ENCODE results near the gene ADGRD1.

The ADGRD1 gene

DNA sequence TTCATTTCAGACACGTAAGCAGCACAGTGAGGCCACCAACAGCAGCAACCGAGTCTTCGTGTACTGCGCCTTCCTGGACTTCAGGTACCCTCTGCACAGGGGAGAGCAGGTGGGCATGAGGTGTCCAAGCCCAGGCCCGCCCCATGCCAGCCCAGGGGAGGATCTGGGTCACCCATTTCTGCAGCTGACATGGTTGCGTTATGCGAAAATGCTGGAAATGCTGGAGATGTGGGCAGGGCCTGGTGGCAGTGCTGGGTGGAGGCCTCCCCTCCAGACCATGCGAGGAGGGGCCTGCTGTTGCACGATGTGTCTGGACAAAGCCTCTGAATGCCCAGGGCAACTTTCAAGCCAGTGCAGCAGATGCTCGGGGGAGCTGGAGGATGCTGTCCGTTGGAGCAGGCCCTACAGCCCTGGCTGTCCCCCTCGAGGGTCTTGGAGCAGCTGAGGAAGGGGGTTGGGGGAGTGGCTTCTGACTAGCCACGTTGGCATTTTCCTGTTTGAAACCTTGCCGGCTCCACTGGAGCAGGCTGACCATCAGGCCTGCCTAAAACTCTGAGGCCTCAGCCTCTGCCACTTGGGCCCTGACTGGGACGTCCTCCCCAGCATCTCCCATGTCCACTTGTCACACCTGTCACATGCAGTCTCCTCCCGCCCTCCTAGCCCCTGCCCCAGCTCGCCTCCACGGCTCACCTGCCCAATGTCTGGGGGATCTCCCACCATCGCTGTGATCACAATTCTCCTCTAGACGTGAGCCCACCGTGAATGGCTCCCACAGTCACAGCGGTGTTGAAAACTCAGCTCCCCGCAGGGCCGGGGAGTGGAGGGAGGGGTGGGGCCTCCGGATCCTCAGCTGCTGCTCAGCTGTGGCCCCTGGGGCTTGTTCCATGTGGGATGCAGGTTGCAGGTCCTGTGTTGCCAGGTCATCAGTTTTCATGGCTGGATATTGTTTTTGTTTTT lies 123.4 kb downstream of the ADGRD1 start:
- DNase-seq: no peak

DNA sequence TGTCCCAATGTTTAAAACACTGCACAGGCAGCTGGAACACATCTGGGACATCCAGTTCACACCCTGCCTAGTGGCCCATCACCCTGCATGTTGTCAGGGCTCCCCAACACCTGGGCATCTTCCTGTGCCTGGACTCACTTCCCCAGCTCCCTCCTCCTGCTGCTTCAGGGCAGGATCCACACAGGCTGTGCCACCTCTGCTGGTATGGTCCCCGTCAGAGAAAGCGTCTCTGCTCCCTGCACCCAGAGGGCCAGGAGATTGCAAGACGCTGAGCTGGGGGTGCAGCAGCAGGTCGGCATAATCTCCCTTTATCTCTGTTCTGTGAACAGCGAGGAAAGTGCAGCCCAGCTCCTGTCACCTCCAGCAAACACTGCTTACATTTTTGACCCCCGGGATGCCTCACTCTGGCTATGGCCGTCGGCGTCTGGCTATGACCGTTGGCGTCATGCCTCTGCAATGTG lies 124.3 kb downstream of the ADGRD1 start:
- no peak for DNase-seq

DNA sequence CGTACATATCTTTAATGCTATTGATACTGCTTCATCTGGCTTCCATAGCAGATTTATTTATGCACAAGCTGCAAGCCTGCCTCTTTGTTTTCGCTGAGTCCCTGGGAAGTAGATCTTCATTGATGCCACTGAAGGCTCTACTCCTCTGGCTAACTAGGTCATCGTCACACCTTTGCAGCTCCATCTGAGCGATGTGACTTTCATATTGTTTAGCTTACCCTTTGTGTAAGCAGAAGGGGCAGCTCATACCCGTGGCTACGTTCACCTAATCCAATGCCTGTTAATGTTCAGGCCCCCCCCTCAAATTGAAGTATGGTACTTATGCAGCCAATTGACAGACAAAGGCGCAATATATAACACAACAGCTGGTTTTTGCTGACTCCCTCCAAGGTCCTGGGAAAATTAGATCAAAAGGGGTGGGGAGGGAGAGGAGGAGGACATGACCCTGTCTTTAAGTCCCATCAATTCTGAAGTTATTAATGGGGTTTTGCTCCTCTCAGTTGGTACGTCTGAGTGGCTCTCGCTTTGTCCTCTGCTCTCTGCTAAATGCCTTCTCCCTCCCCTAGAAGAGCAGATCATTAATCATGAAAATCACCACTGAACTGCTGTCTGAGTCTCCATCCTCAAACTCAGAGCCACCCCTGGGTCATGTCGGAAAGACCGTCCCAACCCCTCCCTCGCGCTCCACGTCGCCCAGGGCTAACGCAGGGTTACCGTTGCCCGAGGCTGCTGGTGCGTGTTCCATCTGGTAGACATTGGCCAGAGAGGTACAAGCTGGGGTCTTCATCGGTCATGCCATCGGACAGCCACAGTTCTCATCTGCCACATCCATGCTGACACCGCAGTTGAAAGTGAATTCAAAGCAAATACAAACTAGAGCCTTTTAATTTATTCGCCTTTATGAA lies 128.8 kb downstream of the ADGRD1 start:
- DNase-seq: no peak

DNA sequence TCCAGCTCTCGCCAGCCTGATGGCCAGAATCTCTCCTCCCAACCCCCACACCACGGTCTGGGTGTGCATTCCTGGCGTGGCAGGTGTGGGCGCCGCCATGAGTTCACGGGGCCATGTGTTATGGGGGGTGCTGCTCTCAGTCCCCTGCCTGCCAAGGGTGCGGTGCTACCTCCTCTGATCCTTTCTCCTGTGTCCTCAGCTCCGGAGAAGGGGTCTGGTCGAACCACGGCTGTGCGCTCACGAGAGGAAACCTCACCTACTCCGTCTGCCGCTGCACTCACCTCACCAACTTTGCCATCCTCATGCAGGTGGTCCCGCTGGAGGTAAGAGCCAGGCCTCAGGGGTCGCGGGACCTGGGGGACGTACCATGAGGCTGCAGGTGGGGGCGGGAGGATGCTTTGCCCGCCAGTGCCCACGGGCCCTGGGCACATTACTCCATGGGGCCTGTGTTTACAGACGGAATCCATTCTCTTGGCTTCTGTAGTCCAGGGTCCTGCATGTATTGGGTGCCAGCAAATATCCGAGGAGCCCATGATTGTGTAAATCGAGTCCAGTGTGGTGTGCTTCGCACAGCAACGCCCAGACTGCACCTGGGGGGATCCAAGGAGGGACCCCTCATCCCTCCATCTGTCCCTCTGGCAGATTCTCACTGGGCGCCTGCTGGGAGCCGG lies 130.8 kb downstream of the ADGRD1 start:
- no peak for DNase-seq

DNA sequence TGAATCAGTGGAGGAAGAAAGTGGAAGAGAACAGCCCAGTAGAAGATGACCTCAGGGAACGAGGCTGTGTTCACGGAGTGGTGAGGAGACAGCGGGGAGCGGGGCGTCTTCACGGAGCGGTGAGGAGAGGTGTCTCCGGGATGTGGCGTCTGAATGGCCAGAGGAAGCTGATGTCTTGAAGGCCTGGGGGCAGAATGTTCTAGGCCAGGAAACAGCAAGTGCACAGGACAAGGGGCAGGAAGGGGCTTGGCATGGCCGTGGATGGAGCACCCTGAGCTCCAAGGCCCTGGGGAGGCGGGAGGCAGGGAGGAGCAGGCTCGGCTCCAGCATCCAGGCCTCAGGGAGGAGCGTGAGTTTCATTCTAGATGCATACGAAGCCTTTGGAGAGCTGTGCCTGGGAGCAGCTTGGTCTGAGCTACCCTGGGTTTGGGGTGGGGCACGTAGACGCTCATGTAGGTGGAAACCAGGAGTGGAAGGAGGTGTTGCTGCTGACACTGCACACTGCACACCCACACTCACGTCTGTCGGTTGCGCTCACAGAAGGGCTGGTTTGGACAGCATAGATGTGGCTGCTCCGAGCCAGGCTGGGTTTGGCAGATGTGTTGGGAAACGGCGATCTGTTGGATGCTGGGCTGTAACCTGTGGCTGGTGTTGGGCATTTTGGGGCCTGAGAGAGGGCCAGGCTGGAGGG lies 131.6 kb downstream of the ADGRD1 start:
- no peak for DNase-seq

DNA sequence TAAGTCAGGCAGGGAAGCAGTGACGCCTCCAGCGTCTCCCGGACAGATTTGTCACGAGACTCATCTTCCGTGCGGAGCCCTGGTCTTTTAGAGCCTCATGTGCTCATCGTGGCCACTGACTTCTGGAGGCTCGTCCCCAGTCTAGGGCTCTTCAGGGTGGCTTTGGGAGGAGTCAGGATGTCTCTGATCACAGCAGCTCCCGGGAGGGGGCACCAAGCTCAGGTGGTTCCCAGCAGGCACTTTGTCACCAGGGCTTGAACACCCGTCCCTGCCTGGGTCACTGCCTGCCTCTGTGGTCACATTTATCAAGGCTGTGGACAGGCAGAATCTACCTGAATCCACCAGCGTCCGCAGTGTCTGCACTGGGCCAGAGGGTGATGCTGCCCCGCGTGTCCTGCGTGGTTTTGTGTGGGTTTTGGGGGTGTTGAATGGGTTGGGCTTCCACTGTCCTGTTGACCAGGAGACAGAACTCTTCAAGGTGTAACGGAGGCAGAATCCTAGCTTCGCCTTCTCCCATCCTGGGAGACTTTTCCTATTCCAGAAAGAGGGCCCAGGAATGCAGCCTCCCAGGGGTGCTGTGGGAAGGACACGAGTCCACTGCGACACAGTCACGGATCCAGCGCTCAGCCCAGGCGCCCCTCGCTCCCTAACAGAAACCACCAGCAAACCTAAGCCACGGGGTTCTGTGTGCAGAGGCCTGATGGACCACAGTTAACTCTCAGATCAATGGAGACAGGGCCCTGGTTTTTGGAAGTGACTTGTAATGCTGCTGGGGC lies 132.3 kb downstream of the ADGRD1 start:
- no peak for DNase-seq

DNA sequence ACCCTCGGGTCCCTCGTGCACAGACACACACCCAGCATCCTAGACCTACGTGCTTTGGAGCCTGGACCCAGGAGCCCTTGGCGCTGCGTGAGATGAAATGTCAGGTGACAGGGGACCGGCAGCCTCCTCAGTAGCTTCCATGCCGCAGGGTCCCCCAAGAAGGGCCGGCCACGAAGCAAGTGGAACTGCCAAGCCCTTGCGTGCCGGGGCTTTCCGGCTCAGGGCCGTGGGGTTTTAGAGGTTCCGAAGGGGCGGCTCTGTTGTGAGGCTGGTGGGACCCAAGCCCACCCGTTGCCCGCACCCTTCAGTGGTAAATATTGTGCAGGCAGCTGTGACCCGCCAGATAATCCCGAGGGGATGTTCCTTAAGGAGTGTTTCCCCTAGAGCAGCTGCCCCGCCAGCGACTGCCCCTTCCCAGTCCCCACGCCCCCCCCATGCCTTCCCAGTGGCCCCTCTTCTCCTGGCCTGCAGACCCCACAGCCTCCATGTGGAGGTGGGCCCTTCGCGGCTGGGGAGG lies 133.7 kb downstream of the ADGRD1 start:
- DNase-seq: no peak

DNA sequence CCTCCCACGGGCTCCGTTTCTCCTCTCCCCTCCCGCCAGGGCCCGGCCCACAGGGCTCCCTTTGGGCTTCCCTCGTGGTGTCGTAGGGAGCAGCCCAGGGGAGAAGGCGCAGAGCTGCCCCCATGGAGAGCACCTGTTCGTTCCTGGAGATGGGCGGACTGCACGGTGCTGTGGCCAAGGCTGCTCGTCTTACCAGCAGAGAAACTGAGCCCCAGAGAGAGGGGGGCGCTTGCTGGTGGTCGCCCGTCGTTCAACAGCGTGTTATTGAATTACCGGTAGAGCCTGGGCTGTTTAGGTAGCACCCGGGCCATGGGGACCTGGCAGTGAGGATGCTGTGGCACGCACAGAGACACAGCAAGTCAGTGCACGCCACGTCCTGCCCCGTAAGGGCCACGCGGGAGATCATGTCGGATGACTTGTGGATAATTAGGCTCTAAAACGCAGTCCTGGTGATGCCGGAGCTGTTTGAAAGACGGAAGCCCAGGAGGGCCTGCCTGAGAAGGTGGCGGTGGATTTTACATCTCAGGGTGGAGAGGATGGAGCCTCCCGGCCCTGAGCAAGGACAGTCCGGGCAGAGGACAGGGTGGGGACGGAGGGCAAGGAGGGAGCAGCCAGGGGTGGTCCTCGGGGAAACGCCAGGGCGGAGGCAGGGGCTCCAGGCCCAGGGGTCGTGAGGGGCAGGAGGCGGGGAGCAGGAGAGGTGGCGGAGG lies 134.4 kb downstream of the ADGRD1 start:
- no peak for DNase-seq

DNA sequence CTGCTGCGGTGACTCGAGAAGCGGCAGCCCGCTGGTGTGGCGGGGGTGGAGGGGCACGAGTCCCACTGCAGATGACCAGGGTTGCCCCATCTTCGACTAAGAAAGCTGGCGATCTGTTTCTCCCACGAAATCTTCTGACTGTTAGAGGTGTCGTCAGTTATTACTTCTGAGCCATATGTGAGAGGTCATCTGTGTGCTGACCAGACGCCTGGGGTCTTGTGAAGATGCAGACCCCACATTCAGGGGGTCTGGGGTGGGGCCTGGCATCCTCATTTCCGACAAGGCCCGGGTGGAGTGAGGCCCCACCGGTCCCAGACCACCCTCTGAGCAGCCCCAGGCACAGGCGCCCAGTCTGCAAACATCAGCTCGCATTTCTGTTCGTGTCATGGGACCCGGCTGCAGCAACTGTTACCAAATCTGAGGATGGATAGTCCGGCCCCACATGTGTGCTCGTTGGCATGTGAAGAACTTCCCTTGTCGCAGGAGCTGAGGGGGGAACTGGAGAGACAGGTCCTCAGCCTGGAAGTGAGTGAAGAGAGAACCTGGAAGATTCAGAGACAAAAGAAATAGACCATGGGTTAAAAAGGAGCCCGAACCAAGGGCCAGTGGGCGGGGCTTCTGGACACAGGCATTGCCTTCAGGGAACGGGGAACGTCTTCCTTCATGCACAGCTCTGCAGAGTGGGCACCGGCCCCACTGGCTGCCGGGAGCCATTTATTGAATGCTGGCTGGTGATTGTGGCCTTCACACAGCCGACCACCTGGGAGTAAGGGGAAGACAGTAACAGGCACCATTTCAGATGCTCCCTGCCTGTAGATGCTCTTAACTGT lies 135.2 kb downstream of the ADGRD1 start:
- no peak for DNase-seq

DNA sequence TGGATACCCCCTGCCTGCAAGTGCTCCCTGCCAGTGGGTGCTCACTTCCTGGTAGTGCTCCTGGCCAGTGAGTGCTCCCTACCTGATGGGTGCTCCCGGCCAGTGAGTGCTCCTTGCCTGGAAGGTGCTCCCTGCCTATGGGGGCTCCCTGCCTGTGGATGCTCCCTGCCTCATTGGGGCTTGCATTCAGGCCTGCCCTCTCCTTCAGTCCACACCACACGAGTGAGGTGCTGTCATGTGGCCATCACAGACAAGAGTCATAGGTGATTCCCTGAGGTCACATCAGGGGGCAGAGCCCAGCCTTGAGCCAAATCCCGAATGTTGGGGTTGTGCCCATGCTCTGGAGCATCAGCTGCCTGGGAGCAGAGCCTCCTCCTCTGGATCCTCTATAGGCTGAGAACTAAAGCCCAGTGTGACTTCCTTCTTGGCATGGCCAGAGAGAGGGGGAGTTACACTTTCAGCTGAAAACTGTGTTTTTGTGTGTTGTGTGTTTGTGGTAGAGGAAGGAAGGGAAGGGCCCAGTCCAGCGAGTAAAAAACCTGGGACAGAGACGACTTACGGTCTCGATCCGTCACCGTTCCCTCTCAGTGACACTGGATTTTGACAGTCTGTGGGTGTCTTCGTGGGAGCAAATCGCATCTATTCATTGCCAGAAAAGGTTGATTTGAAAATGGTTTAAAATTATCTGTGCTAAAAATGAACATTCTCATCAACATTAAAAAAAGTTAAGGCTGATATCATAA lies 136.0 kb downstream of the ADGRD1 start:
- DNase-seq: no peak

DNA sequence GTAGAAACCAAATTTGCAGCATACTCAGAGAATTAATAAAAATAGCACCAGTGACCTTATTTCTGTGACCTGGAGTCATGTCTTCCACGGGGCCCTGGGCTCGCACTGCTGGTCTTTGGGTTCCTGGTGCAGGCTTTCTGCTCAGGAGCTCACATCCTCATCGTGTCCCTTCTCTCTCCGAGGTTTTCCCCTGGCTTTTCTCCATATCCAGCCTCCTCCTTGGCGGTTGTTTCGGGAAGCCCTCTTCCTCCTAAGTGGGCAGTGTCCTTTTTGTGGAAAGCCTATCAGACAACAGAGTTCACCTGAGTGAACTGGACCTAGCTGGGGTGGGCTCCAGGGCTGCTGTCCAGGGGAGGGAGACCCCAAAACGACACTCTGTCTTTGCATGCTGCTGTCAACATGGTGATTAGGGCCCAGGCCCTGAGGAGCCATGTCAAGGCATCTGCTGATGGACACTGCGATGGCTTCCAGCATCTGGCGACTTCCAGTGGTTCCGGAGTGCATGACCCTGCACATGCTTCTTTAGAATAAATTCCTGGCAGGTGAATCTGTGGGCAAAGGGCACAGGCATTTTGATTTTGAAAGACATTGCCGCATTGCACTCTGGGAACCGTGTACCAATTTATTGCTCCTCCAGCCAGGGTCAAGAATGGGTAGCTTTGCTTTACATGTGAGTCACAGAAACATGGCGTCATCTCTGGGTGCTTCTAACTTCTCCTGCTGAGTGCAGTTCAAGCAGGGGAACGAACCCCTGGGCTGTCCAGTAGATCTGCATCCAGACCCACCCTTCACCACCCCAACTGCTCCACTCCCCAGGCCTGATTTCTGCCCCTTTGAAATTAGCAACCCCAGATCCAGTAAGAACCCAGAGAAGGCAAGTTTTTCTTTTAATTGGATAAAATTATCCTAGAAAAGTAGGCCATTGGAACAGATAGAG lies 136.8 kb downstream of the ADGRD1 start:
- no peak for DNase-seq

DNA sequence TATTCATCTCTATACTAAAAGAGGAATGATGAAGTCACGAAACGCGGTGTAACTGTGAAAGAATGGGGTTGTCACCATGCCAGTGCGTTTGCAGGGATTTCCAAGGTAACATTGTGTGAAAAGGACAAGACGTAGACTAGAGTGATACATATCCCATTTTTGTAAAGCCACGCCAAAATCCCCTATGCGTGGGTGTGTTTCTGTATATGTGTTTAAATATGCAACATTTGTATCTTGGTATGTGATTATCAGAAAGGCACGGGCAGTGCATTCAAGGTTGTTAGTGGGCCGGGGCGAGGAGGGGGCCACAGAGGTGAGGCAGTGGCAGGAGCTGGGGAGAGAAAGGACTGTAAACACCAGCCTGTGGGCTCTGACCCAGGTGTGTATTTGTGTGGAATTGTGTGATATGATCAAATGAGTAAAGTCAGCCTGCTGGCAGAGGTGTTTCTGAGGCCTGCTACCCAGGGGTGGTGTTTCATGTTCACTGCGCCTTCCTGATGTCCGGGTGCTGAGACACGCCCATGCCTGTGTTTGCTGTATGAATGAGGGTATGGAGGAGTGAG lies 137.8 kb downstream of the ADGRD1 start:
- DNase-seq: no peak

DNA sequence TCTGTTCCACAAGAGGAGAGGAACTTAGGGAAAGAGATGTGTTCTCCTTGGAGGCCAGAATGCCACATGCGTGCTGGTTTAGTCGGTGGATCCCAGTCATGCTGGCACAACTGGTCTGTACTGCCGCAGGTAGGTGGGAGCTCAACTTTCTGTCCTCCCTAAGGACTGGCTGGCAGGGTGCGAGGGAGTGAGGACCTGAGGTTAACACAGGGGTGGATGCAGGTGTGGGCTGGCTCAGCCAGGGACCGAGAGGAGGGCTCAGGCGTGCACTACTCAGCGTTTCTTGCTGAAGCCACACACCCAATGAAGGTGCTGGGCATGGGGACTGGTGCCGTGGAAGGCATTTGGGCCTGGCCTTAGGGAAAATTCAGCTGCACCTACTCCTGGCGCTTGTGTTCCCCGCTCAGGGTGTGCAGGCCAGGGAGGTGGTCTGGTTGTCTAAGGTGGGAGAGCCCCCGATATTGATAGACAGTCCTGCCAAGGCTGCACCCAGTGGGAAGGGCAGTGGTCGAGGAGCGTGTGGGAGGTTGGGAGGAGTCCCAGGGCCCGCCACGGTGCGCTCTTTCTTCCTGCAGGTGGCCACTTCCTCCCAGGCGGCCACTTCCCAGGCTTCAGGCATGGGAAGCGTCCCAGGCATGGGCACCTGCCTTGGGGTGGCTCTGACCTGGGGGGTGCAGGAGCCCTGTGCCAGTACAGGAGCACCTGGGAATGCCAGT lies 138.4 kb downstream of the ADGRD1 start:
- DNase-seq: no peak

DNA sequence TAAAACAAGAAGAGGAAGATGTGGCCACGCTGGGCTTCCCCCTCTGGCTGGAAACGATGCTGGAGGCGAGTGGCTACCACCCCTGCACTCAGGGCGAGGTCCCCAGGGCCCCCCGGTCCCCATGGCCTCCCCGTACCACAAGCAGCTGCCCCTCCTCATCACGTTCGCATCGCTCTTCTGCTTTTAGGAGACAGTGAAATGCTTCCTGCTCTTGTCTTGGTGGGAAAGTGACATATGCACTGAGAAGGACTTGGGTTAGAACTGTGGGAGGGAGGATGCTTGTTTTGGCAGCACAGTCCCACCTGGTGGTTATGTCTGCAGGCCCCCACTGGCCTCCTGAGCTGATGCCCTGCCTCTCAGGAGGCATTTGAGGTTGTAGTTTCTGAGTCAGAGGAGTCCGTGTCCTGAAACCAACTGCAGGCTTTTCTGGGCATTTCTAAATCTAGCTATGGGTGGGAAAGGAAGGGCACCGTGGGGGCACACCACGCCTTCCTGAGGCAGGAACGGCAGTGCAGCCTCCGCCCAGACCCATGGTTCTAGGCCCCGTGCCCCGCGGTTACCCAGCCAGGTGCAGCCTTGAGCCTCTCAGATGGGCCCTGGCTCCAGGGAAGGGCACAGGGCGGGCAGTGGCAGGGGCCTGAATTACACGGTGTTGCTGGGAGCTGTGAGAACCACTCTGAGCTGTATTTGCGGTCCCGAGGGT lies 139.3 kb downstream of the ADGRD1 start:
- no peak for DNase-seq

DNA sequence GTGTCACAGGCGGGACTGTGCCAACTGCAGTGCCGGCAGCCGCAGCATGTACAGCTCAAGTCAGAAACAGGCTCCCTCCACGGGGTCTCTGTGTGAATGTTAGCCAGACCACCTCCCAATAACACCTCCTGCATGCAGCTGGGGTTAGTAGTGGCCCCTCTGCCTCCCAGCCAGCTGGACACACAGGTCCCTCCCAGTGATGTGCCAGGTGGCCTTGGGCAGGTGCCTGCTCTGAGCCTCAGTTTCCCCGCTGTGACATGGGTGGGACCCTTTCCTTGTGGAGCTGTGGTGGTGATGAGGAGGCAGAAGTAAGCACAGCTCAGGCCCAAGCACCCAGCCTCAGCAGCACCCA lies 139.9 kb downstream of the ADGRD1 start:
- no peak for DNase-seq

All from fibroblast of skin of right quadriceps (primary cell).